B cell (primary cell): Measurements from ENCODE around the gene SRP54.

Experiments used
- CTCF ChIP-seq: fragments of 200-600 bp; IDR thresholded peaks from one replicate; pipeline ENCODE4 v1.8.0; 2022; ENCODE audit warnings: antibody characterized with exemption, mild to moderate bottlenecking
- EZH2 ChIP-seq: IDR thresholded peaks from 2 replicates; pipeline ENCODE4 v1.6.1; 2012; ENCODE audit warnings: borderline replicate concordance, low read depth, mild to moderate bottlenecking, moderate library complexity, low read length; ENCODE audit not compliant: insufficient read depth, poor library complexity, severe bottlenecking

- TF ChIP-seq CTCF (no peak), EZH2 (no peak)
These were observed 69.8 kb downstream of the SRP54 start for GRCh38 chr14:35052637-35053036.
